HG02970 (cell line): Measurements from ENCODE around the gene RALGPS1.

Source experiments
- ATAC-seq: cut with Tn5 transposase; IDR thresholded peaks from one replicate; pipeline ENCODE4 v1.9.1; 2021; ENCODE audit warnings: mild to moderate bottlenecking, moderate library complexity, moderate number of reproducible peaks; ENCODE audit not compliant: unreplicated experiment, low FRiP score

The RALGPS1 gene

GRCh38 chr9:127128341-127129072, 213.9 kb downstream of the RALGPS1 start:
- ATAC-seq = no peak

- no peak for ATAC-seq
Observed at GRCh38 chr9:127129073-127129717, 214.6 kb downstream of the RALGPS1 start.

GRCh38 chr9:127129718-127130085, 215.1 kb downstream of the RALGPS1 start:
- ATAC-seq = no peak

GRCh38 chr9:127130235-127130634, 215.7 kb downstream of the RALGPS1 start:
- no peak for ATAC-seq

- ATAC-seq = no peak
Observed at GRCh38 chr9:127130661-127131538, 216.3 kb downstream of the RALGPS1 start.

GRCh38 chr9:127131871-127132270, 217.3 kb downstream of the RALGPS1 start:
- ATAC-seq = no peak

- no peak for ATAC-seq
Observed at GRCh38 chr9:127132375-127132774, 217.8 kb downstream of the RALGPS1 start.

GRCh38 chr9:127132921-127133647, 218.5 kb downstream of the RALGPS1 start:
- ATAC-seq = no peak

- ATAC-seq = no peak
Observed at GRCh38 chr9:127133739-127134167, 219.2 kb downstream of the RALGPS1 start.

GRCh38 chr9:127135056-127135745, 220.6 kb downstream of the RALGPS1 start:
- no peak for ATAC-seq

- no peak for ATAC-seq
Observed at GRCh38 chr9:127136081-127136879, 221.7 kb downstream of the RALGPS1 start.

GRCh38 chr9:127136880-127137639, 222.5 kb downstream of the RALGPS1 start:
- no peak for ATAC-seq

GRCh38 chr9:127137640-127138360, 223.2 kb downstream of the RALGPS1 start:
- no peak for ATAC-seq

GRCh38 chr9:127138444-127138843, 223.9 kb downstream of the RALGPS1 start:
- no peak for ATAC-seq

GRCh38 chr9:127139071-127139731, 224.6 kb downstream of the RALGPS1 start:
- ATAC-seq = no peak

GRCh38 chr9:127139775-127140174, 225.2 kb downstream of the RALGPS1 start:
- no peak for ATAC-seq

- no peak for ATAC-seq
Observed at GRCh38 chr9:127140181-127140580, 225.6 kb downstream of the RALGPS1 start.
